Forelimb muscle (tissue), 1 donor: ENCODE results near the gene DEK. TPM values are rescaled to one million over a fixed set of nuclear protein-coding genes. Genes with fewer than 3 reads are reported as not detected.
"Not testable (repeated sequence)": the region's sequence is repeated elsewhere in the genome, so short reads cannot be mapped to it uniquely, and the experiment has no call there.

Source experiments
- DNase-seq: peaks from one replicate; pipeline ENCODE4 v3.0.0-alpha.2; 2013; ENCODE audit warnings: low read depth
- polyA plus RNA-seq: library from polyadenylated mRNA; unstranded; fragments of 120-200 nt; gene quantifications from one replicate; pipeline ENCODE4 v1.2.1, GENCODE V29; 2013; ENCODE audit not compliant: insufficient read length

DEK gene
- polyA plus RNA-seq, 1 donor = 105 TPM

GRCh38 chr6:18240230-18240629, 24.1 kb downstream of the DEK start:
- DNase-seq = no peak

- DNase-seq = no peak
These were observed 27.2 kb downstream of the DEK start for GRCh38 chr6:18237167-18237566.

DNA sequence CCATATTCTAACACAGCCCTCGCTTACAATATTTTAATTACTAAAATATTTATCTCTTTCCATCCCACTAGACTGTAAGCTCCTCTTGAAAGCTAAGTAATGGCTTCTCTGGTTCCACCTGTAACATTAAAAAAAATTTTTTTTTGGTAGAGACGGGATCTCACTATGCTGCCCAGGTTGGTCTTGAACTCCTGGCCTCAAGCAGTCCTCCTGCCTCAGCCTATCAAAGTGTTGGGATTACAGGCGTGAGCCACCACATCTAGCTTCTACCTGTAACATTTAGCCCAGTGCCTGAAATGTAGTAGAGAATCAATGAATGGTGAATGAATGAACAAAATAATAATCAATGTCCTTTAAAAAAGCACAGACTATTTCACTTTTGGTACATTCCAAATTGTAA, 28.8 kb downstream of the DEK start:
- DNase-seq = no peak

GRCh38 chr6:18234564-18234963, 29.8 kb downstream of the DEK start:
- no peak for DNase-seq

DNA sequence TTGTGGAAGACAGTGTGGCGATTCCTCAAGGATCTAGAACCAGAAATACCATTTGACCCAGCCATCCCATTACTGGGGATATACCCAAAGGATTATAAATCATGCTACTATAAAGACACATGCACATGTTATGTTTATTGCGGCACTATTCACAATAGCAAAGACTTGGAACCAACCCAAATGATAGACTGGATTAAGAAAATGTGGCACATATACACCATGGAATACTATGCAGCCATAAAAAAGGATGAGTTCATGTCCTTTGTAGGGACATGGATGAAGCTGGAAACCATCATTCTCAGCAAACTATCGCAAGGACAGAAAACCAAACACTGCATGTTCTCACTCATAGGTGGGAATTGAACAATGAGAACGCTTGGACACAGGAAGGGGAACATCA, 30.6 kb downstream of the DEK start:
- not testable (repeated sequence) for DNase-seq

GRCh38 chr6:18231856-18232255, 32.5 kb downstream of the DEK start:
- not testable (repeated sequence) for DNase-seq

- not testable (repeated sequence) for DNase-seq
These were observed 35.7 kb downstream of the DEK start for GRCh38 chr6:18228590-18228989.

GRCh38 chr6:18227166-18227565, 37.2 kb downstream of the DEK start:
- not testable (repeated sequence) for DNase-seq

DNA sequence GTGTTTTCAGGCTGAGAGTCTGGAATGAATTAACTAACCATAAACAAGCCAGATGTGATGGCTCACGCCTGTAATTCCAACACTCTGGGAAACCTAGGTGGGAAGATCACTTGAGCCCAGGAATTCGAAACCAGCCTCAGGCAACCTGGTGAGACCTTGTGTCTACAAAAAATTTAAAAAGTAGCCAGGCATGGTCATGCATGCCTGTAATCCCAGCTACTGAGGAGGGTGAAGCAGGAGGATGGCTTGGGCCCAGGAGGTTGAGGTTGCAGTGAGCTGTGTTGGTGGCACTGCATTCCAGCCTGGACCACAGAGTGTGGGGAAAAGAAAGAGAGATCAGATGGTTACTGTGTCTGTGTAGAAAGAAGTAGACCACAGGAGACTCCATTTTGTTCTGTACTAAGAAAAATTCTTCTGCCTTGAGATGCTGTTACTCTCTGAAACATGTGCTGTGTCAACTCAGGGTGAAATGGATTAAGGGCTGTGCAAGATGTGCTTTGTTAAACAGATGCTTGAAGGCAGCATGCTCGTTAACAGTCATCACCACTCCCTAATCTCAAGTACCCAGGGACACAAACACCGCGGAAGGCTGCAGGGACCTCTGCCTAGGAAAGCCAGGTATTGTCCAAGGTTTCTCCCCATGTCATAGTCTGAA, 37.8 kb downstream of the DEK start:
- not testable (repeated sequence) for DNase-seq

- DNase-seq = no peak
These were observed 43.1 kb downstream of the DEK start for GRCh38 chr6:18221288-18221615.

DNA sequence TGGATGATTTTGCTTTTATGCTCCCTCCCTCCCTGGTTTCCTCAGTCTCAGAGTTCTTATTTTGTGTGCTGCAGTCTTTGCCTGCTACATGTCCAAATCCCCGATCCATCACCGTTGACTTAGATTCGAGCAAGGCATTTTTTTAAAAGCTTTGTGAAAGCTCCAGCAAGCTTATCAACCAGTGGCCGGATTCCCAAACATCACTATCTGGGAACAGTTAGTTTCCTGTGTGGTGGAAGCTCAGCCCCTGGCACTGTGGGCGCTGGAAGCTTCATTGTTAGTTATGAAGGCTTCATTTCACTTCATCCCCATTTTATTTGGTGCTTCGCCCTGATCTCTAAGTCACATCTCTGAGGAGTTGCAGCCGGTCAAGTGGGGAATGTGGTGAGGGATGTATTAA, 44.7 kb downstream of the DEK start:
- DNase-seq = no peak

DNA sequence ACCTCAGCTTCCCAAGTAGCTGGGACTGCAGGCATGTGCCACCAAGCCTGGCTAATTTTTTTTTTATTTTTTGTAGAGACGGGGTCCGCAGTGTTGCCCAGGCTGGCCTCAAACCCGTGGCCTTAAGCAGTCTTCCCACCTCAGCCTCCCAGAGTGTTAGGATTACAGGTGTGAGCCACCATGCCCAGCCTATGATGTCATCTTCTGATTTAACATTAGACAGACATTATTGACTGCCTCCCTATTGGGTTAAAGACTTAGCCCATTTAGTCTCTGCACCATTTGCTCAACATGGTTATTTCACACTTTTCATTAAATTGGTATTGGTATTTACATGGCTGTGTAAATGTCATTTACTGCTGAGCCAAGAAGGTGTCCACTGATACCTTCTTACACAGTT, 46.1 kb downstream of the DEK start:
- DNase-seq = no peak

- no peak for DNase-seq
These were observed 47.9 kb downstream of the DEK start for GRCh38 chr6:18216411-18216810.

- DNase-seq = no peak
These were observed 48.9 kb downstream of the DEK start for GRCh38 chr6:18215436-18215835.

GRCh38 chr6:18214003-18214402, 50.3 kb downstream of the DEK start:
- no peak for DNase-seq

GRCh38 chr6:18213439-18213838, 50.9 kb downstream of the DEK start:
- DNase-seq = no peak

DNA sequence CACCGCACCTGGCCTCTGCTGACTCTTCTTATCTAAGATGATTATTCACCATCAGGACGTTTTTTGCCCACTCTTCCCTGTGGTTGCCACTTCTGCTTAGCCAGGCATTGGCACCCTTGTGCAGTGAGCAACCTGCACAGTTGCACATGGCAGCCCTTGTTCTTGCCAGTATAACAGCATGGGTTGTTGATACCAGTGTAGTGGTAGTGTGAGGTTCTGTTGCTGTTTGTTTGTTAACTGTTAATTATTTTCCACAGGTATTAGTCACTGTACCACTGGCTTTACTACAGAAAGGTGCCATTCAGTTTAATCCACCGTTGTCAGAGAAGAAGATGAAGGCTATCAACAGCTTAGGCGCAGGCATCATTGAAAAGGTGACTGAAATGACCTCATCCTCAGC, 52.1 kb downstream of the DEK start:
- no peak for DNase-seq

GRCh38 chr6:18211338-18211737, 53.0 kb downstream of the DEK start:
- no peak for DNase-seq

DNA sequence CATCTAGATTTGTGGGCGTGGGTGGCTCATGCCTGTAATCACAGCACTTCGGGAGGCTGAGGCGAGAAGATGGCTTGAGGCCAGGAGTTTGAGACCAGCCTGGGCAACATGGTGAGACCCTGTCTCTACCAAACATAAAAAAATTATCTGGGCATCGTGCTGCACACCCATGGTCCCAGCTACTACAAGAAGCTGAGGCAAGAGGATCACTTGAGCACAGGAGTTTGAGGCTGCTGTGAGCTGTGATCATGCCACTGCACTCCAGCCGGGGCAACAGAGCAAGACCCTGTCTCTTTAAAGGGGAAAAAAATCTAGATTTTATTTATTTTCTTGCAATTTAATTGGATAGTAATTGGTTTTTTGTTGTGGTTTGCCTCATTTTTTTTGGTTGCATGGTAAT, 53.6 kb downstream of the DEK start:
- DNase-seq = no peak

DNA sequence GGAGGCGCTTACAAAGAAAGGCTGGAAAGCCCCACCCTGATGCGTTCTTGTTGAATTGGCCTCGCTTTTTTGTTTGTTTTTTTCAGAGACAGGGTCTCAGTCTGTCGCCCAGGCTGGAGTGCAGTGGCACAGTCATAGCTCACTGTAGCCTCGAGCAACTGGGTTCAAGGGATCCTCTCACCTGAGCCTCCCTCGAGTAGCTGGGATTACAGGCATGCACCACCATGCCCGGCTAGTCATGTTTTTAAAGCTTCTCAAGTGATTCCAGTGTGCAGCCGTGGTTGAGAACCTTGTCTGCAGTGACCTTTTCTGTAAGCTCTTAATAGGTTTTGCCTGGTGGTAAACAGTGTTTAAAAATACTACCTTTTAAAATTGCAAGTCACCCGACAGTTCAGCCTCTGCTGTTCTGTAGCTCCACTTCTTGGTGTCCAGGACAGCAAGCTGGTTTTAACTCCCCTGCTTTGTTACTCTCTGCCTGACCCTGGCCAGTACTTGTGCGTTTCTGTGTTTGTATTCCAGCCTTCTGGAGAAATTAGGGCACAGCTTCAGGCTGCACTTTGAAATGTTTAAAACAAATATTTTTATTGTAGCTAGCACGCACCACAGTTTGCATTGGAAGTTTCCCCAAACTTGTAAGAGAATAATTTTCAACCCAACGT, 54.7 kb downstream of the DEK start:
- no peak for DNase-seq

- DNase-seq = not testable (repeated sequence)
These were observed 55.6 kb downstream of the DEK start for GRCh38 chr6:18208778-18209177.

- DNase-seq = no peak
These were observed 56.4 kb downstream of the DEK start for GRCh38 chr6:18207949-18208348.

GRCh38 chr6:18207438-18207837, 56.9 kb downstream of the DEK start:
- DNase-seq = no peak

- DNase-seq = no peak
These were observed 57.7 kb downstream of the DEK start for GRCh38 chr6:18206591-18206990.
